ENCODE results near the gene PTTG1.

Gene PTTG1

DNA sequence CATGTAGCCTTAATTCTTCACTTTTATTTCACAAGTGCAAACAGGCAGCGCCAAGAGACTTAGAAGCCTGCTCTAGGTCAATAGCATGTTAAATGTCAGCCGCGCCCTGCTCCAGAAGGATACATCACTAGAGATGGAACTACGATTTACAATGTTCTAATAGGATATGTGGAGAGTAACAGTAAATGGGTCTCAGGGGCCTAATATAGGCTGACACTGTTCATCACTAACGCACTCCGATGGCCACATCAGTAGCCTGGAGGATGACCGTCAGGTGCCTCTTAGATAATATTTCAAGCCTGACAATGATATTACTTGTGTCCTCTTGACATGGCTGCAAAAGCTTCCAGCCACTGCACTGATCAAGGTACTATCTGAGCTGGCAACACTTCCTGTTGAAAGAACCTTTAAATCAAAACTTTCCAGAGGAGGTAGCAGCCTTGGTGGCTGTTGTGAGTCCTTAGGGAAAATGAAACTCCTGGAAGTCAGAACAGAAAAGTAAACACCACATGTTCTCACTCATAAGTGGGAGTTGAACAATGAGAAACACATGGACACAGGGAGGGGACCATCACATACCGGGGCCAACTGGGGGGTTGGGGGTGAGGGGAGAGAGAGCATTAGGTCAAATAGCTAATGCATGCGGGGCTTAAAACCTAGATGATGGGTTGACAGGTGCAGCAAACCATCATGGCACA lies 35.0 kb downstream of the PTTG1 start:
- DNase-seq (ENCODE audit: low spot score in 2 of 2) (no peak), ATAC-seq (no peak)
- Mint-ChIP-seq H3K36me3 (no peaks in the 10 kb centered on the region), H3K4me3 (no peak overlapping the region), H3K27ac (no peak overlapping the region), H3K9me3 (no peaks in the 10 kb centered on the region), H3K4me1 (peaks cover 7% of the 10 kb centered on the region)

DNA sequence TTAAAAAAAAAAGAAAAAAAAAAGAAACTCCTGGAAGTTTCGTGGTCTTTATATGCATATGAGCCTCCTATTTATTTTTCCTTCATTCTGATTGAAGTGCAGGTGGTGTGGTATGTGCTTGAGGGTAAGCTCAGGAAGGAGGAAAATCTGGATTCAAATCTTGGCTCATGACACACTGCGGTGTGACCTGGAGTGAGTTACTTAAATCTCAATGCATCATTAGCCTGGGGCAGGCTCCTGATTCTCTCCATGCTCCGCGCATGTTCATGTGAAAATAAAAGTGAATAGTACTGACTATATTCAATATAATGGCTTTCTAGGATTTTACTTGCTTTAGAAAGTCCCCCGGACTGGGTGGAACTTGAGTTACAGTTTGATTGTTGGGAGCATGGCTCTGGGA lies 35.6 kb downstream of the PTTG1 start:
- DNase-seq (ENCODE audit: low spot score in 2 of 2) (no peak), ATAC-seq (no peak)
- Mint-ChIP-seq H3K27ac (no peak overlapping the region), H3K4me1 (peaks cover 9% of the 10 kb centered on the region), H3K36me3 (no peaks in the 10 kb centered on the region), H3K9me3 (no peaks in the 10 kb centered on the region), H3K4me3 (no peak overlapping the region)

DNA sequence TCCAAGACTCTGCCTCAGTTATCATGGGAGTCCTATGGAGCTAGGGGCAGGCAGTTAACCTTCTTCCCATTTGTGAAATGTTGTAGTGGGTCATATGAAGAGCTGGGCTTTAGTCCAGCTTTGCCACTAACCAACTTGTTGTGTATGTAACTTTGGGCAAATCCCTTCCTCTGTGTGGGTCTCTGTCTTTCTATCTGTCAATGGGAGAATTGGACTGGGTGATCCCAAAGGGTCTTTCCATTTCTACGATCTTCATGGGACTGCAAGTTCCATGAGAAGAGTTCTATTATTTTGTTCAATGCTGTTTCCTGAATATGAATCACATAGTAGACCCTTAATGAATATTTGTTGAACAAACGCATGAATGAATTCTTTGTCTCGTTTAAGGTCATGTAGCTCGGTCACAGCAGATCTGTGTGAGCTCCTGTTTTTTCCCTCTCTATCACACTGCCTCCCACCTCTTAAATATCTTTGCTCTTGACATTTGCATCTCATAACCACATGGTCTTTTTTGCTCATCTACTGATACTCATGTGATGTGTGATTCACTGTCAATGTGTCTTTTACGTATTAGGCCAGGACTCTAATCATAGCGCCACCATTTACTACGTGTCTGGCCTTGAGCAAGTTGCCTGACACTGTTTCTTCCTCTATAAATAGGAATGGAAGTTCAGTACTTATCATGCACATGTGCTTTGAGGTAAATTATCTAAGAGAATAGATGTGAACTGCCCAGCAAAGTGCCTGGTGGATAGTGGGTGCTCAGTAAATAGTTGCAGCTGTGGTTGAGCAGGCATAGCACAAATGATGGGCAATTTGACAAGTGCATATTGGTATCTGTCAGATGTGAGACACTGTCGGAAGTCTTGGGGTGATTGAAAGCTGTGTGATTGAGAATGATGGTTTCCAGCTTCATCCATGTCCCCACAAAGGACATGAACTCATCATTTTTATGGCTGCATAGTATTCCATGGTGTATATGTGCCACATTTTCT lies 37.4 kb downstream of the PTTG1 start:
- H3K36me3 Mint-ChIP-seq: no peaks in the 10 kb centered on the region
- H3K4me1 Mint-ChIP-seq: peaks cover 20% of the 10 kb centered on the region
- DNase-seq (ENCODE audit: low spot score in 2 of 2): no peak
- peak; percentile 95 for ATAC-seq
- peak overlapping the region; percentile 10 for H3K4me3 Mint-ChIP-seq
- no peaks in the 10 kb centered on the region for H3K9me3 Mint-ChIP-seq
- no peak overlapping the region for H3K27ac Mint-ChIP-seq

DNA sequence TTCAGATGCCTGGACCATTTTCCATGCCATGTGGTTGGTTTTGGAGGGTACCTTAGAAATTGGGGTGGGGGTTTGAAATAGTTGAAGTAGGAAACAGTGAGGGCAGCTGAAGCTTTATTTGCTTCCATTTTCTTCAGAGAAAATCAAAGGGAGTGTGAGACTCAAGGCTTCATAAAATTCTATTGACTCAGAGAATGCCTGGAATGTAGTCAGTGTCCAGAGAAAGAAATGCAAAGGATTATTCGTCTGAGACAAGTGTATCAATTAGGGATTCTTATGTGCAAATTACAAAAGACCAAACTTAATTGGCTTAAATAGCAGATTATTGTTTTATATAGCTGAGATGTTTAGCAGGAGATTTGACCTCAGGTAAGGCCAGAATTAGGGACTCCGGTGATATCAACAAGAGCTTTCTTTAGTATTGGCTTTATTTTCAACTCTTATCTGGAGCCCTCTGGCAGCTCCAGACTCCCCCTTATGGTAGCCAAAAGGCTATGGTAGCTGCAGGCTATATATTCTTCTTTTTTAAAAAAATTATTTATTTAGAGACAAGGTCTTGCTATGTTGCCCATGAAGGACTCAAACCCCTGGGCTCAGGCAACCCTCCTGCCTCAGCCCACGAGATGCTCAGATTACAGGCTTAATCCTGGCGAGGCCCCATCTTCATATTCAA lies 38.9 kb downstream of the PTTG1 start:
- no peaks in the 10 kb centered on the region for H3K9me3 Mint-ChIP-seq
- no peaks in the 10 kb centered on the region for H3K36me3 Mint-ChIP-seq
- H3K27ac Mint-ChIP-seq: no peak overlapping the region
- no peak overlapping the region for H3K4me3 Mint-ChIP-seq
- DNase-seq (ENCODE audit: low spot score in 2 of 2) (no peak), ATAC-seq (no peak)
- peaks cover 33% of the 10 kb centered on the region for H3K4me1 Mint-ChIP-seq

DNA sequence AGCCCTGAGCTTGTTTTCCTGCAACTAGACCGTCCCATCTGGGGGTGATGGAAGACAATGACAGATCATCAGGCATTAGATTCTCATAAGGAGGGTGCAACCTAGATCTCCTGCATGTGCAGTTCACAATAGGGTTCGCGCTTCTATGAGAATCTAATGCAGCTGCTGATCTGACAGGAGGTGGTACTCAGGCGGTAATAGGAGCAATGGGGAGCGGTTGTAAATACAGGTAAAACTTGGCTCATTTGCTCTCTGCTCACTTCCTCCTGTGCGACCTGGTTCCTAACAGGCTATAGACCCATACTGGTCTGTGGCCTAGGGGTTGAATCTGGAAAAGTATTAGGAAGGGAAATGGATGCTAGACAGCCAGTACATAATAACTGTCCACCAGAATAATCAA lies 39.7 kb downstream of the PTTG1 start:
- Mint-ChIP-seq H3K4me1 (peaks cover 36% of the 10 kb centered on the region), H3K36me3 (no peaks in the 10 kb centered on the region)

DNA sequence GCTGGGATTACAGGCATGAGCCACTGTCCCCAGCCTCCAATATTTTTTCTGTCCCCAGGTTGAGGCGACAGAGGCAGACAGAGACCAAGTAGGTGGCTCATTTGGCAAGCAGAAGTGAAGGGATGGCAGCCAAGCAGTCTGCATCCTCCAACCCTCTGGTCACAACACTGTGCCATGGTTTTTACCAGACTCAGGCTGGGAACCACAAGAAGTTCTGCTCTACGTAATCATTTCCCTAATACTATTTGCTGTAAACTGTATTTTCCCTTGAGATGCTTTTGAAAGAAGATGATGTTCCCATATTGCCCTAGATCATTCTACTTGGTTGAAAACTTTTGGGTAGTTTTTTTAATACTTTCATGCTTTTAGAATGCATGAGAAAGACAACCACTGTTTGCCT lies 40.5 kb downstream of the PTTG1 start:
- no peaks in the 10 kb centered on the region for H3K9me3 Mint-ChIP-seq
- no peak for DNase-seq (ENCODE audit: low spot score in 2 of 2)
- no peak overlapping the region for H3K27ac Mint-ChIP-seq
- peaks cover 44% of the 10 kb centered on the region for H3K4me1 Mint-ChIP-seq
- no peak for ATAC-seq
- no peak overlapping the region for H3K4me3 Mint-ChIP-seq
- H3K36me3 Mint-ChIP-seq: no peaks in the 10 kb centered on the region

More for the DNA sequence above, 39.7 kb downstream of the PTTG1 start:
- Mint-ChIP-seq H3K4me3 (no peak overlapping the region), H3K9me3 (no peaks in the 10 kb centered on the region), H3K27ac (no peak overlapping the region)
- ATAC-seq: no peak
- DNase-seq (ENCODE audit: low spot score in 2 of 2): no peak

DNA sequence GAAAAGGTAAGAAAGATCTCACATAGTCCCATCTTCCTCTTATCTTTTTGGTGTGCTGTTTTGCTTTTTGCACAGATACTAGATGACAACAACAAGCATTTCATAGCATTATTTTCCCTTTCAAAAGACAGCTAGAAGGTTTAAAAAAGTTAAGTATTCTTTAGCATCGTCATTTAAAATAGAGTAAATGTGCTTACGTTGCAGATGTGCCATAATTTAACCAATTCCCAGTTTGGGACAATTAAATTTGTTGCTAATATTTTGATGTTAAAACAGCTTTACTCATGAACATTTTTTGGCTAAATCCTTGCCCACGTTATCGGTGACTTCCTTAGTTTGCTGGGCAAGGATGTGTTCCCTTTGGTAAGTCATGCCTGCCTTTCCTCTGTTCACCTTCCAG lies 41.6 kb downstream of the PTTG1 start:
- ATAC-seq (no peak), DNase-seq (ENCODE audit: low spot score in 2 of 2) (no peak)
- H3K9me3 Mint-ChIP-seq: no peaks in the 10 kb centered on the region
- H3K4me3 Mint-ChIP-seq: no peak overlapping the region
- no peak overlapping the region for H3K27ac Mint-ChIP-seq
- peaks cover 55% of the 10 kb centered on the region for H3K4me1 Mint-ChIP-seq
- peaks cover 9% of the 10 kb centered on the region for H3K36me3 Mint-ChIP-seq

DNA sequence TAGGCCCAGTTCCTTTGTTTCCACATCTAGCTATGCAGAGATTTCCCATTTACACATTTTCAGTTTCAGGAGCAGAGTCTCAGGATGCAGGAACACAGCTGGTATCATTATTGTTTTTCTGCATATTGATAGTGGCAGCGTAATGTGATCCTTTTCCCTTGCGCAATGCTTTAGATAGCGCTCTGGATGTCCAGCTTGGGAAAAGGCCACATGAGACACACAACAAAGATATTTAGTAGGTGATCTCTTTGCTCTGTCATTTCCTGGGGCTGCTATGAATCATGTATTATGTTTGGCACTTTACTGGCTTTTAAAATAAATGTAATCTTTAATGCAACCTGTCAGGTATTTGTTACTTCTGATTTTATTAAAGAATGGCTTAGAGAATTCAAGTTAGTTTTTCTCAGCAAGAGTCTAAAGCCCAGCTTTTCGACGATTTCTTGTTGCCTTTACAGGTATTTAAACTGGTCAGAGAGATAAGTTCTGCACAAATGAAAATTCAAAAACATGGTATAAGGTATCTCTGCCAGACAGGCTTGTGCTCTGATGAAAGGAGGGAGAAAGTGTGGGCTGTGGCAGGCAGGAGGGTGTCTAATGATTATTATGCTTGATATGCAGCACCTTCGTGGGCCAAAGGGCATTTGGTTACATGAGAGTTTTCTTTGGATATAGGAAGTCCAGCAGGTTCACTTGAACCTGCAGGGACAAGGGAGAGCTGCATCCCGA lies 42.2 kb downstream of the PTTG1 start:
- DNase-seq (ENCODE audit: low spot score in 2 of 2): no peak
- H3K4me1 Mint-ChIP-seq: peaks cover 53% of the 10 kb centered on the region
- H3K27ac Mint-ChIP-seq: peak overlapping the region; percentile 73

DNA sequence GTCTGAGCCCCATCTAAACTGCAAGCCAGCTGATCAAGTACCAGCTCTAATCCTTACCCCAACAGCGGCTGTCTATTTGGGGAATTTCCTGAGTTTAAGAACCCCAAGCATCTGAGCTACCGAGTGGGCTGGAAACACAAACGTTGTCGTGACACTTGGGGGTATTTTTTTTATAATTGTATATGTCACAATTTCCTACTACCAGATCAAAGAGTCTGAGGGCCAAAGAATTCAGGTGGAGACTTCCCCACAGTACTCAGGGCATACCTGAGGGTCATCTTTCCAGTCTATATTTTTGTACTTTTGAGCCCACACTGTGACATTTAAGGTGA lies 42.8 kb downstream of the PTTG1 start:
- Mint-ChIP-seq H3K4me3 (no peak overlapping the region), H3K27ac (peak overlapping the region; percentile 73), H3K36me3 (peaks cover 17% of the 10 kb centered on the region), H3K9me3 (no peaks in the 10 kb centered on the region), H3K4me1 (peaks cover 47% of the 10 kb centered on the region)
- ATAC-seq (no peak), DNase-seq (ENCODE audit: low spot score in 2 of 2) (no peak)

More for the DNA sequence above, 42.2 kb downstream of the PTTG1 start:
- ATAC-seq: no peak
- H3K36me3 Mint-ChIP-seq: peaks cover 12% of the 10 kb centered on the region
- no peak overlapping the region for H3K4me3 Mint-ChIP-seq
- no peaks in the 10 kb centered on the region for H3K9me3 Mint-ChIP-seq

DNA sequence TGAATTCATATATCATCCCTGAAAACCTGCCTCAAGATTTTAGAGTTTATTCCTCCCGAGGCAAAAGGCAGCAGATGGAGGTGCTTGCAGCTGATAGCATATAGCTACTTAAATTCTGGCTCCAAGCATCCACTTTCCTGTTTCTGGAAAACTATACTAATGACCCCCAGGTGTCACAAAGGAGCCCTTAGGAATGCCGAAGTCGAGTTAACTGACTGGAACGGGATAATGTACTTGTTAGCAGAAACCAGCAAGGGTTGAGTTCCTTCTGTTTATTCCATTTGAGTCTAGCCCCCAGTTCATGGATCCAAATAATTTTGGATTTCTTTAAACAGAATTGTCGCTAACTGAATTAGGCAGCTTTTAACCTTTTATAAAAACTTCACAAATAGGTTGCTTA lies 44.5 kb downstream of the PTTG1 start:
- no peak for DNase-seq (ENCODE audit: low spot score in 2 of 2)
- H3K36me3 Mint-ChIP-seq: peaks cover 34% of the 10 kb centered on the region
- H3K4me1 Mint-ChIP-seq: peaks cover 56% of the 10 kb centered on the region
- H3K4me3 Mint-ChIP-seq: no peak overlapping the region
- ATAC-seq: no peak
- H3K9me3 Mint-ChIP-seq: no peaks in the 10 kb centered on the region
- peak overlapping the region; percentile 93 for H3K27ac Mint-ChIP-seq

DNA sequence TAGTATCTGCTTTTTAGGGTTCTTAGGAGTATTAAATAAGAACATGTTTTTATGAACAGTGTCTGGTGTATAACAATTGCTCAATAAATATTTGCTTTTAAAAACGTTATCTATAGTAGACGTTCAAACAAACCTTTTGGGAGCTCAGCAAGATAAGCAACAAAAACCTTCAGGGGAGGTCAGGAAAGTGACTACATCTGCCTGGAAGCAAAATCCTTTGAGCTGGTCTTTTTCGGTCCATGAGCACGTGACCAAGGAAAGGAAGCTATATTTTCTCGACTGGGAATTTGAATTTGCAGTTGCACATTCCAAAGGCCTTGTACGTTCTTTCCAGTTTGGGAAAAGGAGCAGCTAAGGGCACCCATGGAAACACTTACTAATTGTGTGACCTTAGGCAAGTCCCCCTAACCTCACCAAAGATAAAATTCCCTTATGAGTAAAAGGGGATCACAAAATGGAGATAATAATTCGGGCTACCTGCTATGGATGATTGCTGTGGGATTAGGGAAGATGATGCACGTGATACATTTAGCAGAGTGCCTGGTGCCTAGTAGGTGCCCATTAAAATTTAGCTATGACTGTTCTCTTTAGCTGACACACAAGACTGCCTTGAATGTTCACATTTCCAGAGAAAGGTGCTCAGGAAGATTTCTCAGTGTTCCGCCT lies 45.4 kb downstream of the PTTG1 start:
- Mint-ChIP-seq H3K36me3 (peaks cover 43% of the 10 kb centered on the region), H3K4me1 (peaks cover 63% of the 10 kb centered on the region), H3K4me3 (peak overlapping the region; percentile 91), H3K27ac (peak overlapping the region; percentile 93), H3K9me3 (no peaks in the 10 kb centered on the region)
- DNase-seq (ENCODE audit: low spot score in 2 of 2) (no peak), ATAC-seq (peak; percentile 25)

DNA sequence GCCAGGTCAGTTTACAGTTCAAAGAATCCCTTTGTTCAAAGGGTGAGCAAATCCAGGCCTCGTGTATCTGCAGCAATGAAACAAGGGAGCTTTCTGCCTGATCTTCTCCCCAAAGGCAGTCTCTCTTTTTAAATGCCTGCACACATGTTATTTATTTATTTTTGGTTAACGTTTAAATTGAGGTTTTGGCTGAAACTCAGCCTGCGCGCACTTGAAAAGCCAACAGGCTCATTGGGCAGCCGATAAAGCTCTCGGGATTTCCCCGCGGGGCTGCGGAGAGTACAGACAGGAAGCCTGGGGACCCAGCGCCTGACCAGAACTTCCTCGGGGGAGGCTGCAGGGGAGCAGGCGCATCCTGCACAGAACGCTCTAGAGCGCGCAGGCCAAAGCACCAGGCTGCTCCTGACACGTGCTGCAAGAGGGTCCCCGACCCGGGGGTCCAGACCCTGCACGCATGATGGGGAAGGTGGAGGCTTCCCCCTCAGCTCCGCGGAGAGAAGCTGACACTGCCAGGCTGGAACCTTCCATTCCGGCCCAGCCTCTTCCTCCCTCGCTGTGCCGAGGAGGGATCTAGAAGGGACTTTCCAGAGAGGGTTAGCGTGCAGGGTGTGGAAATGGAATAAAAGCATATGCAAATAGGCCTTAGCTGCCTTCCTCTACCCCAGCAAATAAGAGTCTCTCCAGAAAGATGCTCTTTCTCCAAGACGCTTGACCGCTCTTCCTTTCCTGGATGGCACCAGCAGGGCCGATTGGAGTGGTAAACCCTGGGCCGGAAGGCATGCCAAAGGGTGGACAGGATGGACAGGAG lies 46.1 kb downstream of the PTTG1 start:
- H3K9me3 Mint-ChIP-seq: no peaks in the 10 kb centered on the region
- DNase-seq (ENCODE audit: low spot score in 2 of 2): peak; percentile 74 to 92
- peaks cover 50% of the 10 kb centered on the region for H3K36me3 Mint-ChIP-seq
- peaks cover 65% of the 10 kb centered on the region for H3K4me1 Mint-ChIP-seq
- peak overlapping the region; percentile 91 for H3K4me3 Mint-ChIP-seq
- peak overlapping the region; percentile 93 for H3K27ac Mint-ChIP-seq
- ATAC-seq: peak; percentile 95

DNA sequence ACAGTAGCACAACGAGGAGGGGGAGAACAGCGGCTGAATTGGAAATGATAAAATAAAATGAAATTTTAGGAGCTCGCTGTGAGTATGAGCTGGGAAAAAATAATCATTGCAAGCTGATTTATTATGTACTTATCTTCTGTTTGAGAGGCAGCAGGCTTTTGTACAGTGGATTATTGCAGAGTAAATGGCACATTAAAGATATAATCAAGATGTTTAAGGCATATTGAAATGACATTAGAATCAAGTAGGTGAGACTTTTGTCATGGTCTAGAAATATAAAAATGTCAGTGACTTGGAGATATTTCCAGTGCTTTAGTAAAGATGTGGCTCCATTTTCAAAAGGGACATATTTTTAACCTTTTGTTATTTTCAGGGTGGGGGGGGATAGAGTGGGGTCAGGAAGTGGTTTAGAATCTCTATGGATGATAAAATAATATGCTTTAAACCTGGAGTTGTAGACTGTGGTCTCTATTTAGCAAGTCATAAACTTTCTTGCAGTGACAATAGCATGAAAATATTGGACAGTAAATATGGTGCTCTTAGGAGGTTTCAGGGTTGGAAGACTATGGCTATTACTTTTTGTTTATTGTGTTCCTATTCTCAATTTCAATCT lies 46.8 kb downstream of the PTTG1 start:
- Mint-ChIP-seq H3K27ac (peak overlapping the region; percentile 93), H3K36me3 (peaks cover 58% of the 10 kb centered on the region), H3K4me3 (peak overlapping the region; percentile 91), H3K4me1 (peaks cover 71% of the 10 kb centered on the region), H3K9me3 (no peaks in the 10 kb centered on the region)
- ATAC-seq (no peak), DNase-seq (ENCODE audit: low spot score in 2 of 2) (no peak)

Measured in stimulated activated effector memory CD8-positive, alpha-beta T cell treated with anti-CD3 and anti-CD28 coated beads, Interleukin-12 subunit alpha, Interleukin-12 subunit beta, amount 100 ng/mL, for 72 hours (primary cell).